AG08396 (cell line): ENCODE data around the gene AARS2.

Experiments used
- DNase-seq: peaks from one replicate; pipeline ENCODE4 v3.0.0; 2012; ENCODE audit warnings: low spot score, mixed read lengths

The AARS2 gene

GRCh38 chr6:44275749-44276648, 37.1 kb downstream of the AARS2 start:
- peak; percentile 57 for DNase-seq

- DNase-seq: no peak
Measured at GRCh38 chr6:44275271-44275748, 37.8 kb downstream of the AARS2 start.

- DNase-seq: no peak
Measured at GRCh38 chr6:44273617-44274016, 39.5 kb downstream of the AARS2 start.

GRCh38 chr6:44272999-44273566, 40.1 kb downstream of the AARS2 start:
- DNase-seq: no peak

- no peak for DNase-seq
Measured at GRCh38 chr6:44272529-44272928, 40.6 kb downstream of the AARS2 start.

GRCh38 chr6:44271914-44272313, 41.2 kb downstream of the AARS2 start:
- no peak for DNase-seq

- DNase-seq: no peak
Measured at GRCh38 chr6:44271406-44271723, 41.8 kb downstream of the AARS2 start.

- no peak for DNase-seq
Measured at GRCh38 chr6:44270526-44271405, 42.4 kb downstream of the AARS2 start.

GRCh38 chr6:44269921-44270525, 43.1 kb downstream of the AARS2 start, which contains the start of gene TMEM151B:
TMEM151B (plus strand) TSS chr6:44270450; CDS start chr6:44270743, 293 bp downstream.
- no peak for DNase-seq

GRCh38 chr6:44269178-44269920, 43.8 kb downstream of the AARS2 start:
- no peak for DNase-seq

GRCh38 chr6:44268095-44268628, 45.0 kb downstream of the AARS2 start:
- peak; percentile 71 for DNase-seq

- DNase-seq: no peak
Measured at GRCh38 chr6:44267252-44267651, 45.9 kb downstream of the AARS2 start.

- DNase-seq: no peak
Measured at GRCh38 chr6:44266347-44266746, 46.8 kb downstream of the AARS2 start.

- DNase-seq: no peak
Measured at GRCh38 chr6:44265722-44266233, 47.4 kb downstream of the AARS2 start.

- DNase-seq: peak; percentile 98
Measured at GRCh38 chr6:44265007-44265721, 48.0 kb downstream of the AARS2 start, which contains the start of gene NFKBIE. NFKBIE (minus strand) TSS chr6:44265551; CDS start chr6:44265346, 205 bp downstream.

GRCh38 chr6:44264154-44265006, 48.8 kb downstream of the AARS2 start:
- DNase-seq: no peak

GRCh38 chr6:44263354-44264100, 49.6 kb downstream of the AARS2 start:
- DNase-seq: no peak
